GM12874 (cell line): Measurements from ENCODE around the gene VSIR.

Experiments
- CTCF ChIP-seq: IDR thresholded peaks from 2 replicates; pipeline ENCODE4 v1.5.1; 2011; ENCODE audit warnings: low read depth, mild to moderate bottlenecking, control low read depth, low read length, moderate library complexity; ENCODE audit not compliant: insufficient read depth

VSIR gene

DNA sequence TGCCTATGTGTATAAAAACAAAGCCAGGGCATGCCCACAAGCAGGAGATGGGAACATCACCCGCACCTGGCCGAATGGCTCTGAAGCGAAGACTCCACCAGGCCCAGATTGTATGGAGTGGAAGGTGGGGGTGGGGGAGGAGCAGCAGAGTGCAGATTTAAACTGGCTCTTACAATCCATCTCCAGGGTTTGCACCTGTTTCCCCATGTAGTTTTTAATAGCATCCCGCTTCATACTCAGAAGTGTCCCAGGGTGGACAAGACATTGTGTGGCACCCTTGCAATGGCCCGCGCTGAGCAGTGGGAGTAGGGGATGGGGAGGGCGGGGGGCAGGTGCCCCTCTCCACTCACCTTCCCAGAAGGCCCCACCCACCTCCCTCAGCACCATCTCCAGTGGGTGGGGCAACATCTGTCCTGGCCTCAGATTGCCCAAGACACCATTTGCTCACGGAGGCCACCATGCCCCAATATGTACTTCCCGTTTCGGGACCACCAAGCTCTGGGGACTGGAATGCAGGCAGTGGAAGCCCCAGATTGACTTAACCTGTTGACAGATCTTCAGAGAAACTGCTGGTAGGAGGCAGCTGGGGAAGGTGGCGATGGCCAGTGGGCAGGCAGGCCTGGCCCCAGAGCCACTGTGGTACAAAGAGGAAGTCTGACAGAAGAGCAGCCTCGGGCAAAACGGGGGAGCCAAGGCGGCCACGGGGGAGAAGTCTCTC is 23.0 kb downstream of the VSIR start:
- no peak for TF ChIP-seq CTCF

GRCh38 chr10:71749396-71749795 is 23.9 kb downstream of the VSIR start:
- no peak for TF ChIP-seq CTCF

DNA sequence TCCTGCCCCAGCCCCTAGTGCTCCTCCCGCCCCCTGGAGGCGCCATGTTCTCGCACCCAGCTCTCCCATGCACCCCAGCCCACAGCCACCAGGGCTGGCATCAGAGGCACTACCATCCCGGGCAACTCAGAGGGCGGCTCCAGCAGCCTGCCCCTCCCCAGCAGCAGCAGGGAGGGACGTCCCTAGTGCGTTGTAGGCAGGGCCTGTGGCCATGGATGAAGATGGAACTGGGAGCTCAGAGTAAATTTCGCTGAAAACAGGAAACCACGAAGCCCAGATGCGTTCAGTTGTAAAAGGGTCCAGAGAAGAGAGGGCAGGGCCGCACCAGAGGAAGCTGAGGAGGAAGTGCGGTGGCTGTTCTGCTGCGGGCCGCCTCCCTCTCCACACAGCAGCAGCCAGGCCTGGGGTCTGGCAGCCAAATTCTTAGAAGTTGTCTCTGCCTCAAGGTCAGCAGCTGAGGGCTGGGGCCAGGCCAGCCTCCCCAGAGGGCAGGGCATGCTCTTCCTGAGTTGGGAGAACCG is 24.6 kb downstream of the VSIR start:
- TF ChIP-seq CTCF = no peak

GRCh38 chr10:71747551-71748523 is 25.5 kb downstream of the VSIR start:
- TF ChIP-seq CTCF = no peak

DNA sequence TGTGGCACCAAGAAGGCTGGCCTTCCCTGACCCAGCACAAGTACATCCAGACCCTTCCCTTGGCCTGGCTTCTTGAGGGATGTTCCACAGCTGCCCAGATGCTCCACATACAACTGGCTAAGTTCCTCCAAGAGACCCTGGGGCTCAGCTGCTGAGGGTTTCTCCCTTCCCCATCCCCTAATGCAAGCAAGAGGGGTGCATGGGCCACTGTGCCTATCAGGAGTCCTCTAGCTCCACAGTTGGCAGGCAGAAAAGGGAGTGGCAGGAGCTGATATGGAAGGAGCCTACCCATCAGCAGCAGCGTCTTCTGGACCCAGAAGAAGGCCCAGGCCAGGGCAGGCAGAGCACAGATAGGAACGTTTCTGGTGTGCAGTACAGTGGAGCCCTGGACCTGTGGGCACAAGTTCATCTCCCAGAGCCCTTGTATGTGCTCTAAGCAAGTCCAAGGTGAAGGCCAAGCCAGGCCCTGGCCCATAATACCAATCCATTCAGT is 26.2 kb downstream of the VSIR start:
- TF ChIP-seq CTCF = no peak

DNA sequence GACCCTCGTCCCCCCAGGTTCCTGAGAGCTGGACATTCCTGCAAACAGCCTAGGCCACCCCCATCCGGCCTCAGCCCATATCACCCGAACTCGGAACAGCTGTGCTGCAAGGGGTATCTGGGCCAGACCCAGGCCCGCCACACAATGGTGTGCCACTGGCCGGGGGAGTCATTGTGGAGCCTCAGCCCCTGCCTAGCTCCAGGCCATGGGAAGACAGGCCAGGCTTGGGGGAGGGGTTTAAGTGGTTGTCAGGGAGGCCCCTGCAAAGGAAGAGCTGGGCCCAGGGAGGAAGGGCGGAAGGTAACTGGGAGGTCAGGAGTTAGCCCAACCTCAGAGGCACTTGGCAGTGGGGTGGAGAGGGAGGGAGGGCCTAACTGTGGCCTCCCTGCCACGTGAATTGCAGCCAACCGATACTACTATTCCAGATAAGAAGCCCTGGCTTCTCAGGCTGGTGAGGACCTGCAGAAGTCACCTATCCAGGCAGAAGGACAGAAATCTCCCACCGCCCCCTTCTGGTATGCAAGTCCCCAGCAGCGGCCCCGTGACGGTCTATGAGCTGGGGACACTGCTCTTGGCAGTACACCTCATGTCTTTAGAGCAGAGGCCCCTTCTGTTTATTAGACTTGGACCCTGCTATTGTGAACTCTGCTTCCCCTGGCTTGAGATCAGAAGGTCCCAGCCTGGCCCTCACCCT is 26.8 kb downstream of the VSIR start:
- peak; percentile 16; the same call in 1 of the 2 replicates for TF ChIP-seq CTCF
